HG03460 (cell line): ENCODE measurements around the gene RPL21.

Source experiments
- ATAC-seq: cut with Tn5 transposase; IDR thresholded peaks from one replicate; pipeline ENCODE4 v1.9.1; 2021; ENCODE audit not compliant: unreplicated experiment

Gene RPL21

DNA sequence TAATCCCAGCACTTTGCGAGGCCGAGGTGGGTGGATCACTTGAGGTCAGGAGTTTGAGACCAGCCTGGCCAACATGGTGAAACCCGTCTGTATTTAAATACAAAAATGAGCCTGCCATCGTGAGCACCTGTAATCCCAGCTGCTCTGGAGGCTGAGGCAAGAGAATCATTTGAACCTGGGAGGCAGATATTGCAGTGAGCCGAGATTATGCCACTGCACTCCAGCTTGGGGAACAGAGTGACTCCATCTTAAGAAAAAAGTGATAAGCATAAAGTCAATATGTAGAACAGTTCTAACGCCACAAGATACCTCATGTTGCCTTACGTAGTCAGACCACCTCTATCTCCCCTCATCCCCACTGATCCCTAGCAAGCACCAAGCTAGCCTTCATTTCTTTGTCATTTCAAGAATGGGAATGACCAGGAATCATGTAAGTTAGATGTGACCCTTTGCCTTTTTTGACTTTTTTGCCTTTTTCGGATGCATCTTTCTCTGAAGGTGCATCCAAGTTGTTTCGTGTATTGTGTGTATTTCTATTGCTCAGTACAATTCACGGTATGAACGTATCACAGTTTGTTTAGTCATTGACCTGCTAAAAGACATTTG lies 6.4 kb downstream of the RPL21 start:
- ATAC-seq = no peak

DNA sequence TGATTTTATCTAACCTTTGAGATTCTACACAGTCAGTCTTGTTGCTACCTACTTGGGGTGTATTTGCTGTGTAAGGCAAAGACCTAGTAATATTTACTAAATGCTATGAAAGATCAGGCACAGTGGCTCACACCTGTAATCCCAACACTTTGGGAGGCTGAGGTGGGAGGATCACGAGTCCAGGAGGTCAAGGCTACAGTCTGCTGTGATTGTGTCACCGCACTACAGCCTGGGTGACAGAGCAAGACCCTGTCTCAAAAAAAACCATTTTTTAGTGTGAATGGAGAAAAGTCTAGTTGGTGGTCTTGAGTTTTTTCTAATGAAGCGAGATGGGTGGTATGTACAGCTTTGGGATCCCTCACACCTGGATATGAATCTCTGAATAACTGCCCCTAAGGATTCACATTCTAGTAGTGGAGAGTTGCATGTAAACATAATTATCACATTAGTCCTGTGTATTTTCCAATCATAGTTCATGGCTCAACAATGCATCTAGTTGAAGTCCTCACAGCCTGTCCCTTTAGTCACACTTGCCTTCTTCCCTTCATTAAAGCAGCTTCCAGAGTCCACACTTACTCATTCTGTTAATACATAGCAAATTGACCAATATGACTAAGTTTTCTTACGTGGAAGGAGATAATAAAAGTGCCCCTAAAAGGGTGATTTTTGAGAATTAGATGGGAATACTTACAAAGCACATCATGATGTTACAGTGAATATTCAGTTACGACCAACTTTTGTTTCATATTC lies 7.5 kb downstream of the RPL21 start:
- ATAC-seq = no peak

DNA sequence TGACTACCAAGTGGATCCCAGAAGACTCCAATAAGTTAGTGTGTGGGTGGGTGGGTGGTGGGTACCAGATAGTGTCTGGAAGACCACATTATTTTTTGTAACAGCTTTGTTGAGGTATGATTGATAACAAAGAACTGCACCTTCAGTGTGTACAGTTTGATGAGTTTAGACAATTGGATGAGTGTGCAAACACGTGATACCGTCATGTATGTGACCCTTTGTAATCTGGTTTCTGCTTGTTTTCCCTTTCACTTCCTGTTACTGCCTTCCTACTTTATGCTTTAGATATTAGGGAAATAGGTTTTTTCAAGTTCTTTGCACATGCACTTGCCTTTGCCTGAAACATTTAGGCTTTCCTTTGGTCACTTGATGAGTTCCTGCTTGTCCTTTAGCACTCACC lies 8.5 kb downstream of the RPL21 start:
- ATAC-seq = no peak

DNA sequence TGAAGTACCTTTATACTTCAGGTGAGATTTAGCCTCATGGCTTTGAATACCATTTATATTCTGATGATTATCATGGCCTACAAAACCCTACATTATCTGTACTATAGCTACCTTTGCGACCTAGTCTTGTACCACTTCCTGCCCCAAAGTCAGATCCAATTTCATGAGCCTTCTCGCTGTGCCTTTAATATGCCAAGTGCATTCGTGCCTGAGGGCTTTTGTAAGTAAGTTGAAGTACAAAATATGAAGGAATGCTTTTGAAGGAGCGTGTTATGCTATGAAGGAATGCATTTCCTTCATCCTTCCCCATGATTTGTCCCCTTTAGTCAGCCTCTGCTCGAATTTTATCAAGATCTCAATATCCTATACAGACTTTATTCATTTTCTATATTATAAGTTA lies 10.0 kb downstream of the RPL21 start:
- ATAC-seq = no peak

DNA sequence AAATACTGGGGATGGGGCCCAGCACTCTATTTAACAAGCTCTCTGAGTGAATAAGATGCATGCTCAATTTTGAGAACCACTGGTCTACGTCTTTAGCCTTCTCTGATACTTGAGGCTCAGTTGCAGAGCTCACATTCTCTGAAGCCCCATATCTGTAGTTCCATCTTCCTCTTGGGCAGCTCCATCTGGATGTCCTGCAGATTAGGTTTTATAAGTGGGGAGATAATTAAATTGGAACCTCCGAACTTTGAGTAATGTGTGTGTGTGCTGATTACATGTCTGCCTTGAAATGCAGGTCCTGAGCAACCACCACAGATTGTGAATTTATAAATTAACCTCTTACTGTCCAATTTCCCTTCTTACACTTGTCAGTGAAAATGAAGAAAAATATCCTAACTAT lies 12.1 kb downstream of the RPL21 start:
- no peak for ATAC-seq

DNA sequence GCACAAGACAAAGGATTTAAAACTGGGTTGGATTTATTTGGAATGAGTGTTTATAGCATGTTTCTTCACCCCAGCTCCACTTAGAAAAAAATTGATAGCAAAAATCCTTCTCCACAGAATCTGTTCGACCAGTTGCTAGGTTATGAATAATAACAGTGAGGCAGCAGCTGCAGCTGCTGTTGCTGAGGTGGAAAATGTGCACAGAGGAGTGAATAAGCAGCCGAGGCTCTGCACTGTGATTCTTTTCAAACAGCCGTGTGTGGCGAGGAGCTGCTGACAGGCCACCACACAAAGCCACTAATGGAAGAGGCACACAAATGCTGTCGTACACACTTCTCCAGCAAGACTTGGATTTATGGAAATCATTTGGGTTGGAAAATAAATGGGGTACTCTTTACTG lies 12.8 kb downstream of the RPL21 start:
- ATAC-seq = no peak

DNA sequence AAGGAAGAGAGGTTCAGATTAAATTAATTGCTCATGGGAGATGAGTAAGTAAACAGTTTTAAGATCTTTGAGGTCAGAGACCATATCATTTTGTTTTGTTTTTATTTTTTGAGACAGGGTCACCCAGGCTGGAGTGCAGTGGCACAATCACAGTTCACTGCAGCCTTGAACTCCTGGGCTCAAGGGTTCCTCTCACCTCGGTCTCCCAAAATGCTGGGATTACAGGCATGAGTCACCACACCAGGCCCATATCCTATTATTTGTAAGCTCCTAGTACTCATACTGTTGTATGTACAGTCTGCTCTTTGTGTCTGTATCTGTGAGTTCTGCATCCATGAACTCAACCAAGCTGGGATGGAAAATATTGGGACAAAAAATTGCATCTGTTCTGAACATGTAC lies 13.3 kb downstream of the RPL21 start:
- no peak for ATAC-seq

DNA sequence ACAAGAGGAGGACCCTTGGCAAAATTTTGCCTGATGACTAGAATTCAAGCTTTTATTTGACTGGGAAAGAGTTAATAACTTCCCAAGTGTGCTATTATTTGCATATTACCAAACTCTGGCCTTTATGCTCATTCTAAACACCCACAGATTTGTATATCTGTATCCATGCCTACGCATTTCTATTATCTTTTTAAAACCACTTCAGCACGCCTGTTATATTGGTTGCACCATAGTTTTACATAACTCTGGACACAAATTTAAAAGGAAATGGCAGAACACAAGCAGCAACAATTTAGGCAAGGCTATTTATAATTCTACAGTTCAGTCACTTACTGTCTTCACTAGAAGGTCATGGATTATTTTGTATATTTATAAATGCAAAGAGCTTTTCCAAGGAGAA lies 15.6 kb downstream of the RPL21 start:
- ATAC-seq = no peak

DNA sequence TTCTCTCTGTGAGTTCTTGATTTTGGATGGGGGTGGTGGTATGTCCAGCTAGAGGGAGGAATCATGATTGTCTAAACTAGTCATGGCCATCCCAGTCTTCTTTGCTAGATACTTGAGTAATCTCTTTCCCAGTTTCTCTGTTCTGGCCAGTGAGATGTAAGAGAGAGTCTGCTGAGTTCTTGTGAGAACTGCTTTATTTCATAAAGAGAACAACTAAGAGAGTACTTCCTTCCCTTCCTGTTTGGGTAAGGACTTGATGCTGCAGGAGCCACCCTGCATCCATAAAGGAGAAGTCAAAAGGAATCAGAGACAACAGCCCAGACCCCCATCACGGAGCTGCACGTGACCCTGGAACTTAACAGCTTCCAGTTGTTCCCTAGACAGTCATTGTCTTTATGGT lies 16.2 kb downstream of the RPL21 start:
- ATAC-seq = no peak

DNA sequence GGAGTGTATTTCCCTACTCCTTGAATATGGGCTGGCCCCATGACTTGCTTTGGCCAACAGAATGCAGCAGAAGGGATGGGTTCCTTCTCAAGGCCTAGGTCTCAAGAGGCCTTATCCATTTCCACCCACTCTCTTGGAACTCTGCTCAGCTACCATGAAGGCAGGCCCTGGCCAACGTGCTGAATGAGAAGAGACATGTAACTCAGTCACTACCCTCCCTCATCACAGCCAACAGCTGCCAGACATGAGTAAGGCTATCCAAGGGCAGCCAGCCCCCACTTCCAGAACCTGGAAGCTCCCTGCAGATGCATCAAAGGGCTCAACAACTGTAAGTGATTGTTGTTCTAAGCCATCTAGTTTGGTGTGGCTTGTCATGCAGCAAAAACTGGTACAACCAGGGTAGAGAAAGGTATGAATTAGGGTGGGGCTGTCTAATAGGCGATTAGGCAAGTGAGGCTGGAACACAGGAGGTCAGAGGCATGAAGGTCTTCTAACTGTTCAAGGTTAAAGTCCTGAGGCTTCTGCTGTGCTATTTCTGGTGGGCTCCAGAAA lies 17.8 kb downstream of the RPL21 start:
- ATAC-seq = no peak

DNA sequence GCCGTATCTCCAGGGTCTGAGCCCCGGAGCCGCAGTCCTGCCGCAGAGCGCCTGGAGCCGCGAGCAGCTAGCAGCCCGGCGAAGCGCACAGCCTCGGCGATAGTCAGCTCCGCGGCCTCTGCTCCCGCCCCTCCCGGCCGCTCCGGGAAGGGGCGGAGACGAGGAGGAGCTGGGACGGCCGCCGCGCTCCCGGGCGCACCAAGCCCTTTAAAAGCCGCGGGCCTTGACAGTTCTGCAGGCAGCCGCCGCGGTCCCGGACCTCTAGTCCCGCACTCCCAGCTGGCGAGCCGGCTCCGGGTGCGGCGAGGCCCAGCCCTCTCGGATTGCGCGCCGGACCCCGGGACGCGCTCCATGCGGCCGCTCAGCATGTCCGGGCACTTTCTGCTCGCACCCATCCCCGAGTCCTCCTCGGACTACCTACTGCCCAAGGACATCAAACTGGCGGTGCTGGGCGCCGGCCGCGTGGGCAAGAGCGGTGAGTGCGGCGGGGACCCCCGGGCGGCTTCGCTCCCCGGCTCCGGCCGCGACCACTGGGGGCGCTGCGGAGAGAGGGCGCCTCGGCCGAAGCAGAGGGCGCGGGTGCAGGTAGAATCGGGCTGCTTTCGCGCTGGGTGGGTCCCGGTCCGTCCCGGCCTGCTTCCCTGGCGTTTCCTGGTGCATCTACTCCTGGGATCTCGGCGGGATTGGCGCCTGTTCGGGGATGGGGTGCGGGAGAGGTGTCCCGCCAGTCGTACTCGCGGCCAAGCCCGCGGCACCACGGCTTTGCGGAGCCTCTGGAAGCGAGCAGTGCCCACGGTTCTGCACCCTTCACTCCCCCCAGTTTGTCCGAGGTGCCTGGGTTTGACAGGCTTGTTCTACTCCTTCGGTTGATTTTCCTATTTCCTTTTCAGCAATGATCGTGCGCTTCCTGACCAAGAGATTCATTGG lies 19.5 kb downstream of the RPL21 start, which contains the start of gene RASL11A:
Gene RASL11A (plus strand): TSS at position 237 of the 927 bp plus-strand sequence. CDS start 115 bp downstream, at position 352.
- ATAC-seq = peak; percentile 84

DNA sequence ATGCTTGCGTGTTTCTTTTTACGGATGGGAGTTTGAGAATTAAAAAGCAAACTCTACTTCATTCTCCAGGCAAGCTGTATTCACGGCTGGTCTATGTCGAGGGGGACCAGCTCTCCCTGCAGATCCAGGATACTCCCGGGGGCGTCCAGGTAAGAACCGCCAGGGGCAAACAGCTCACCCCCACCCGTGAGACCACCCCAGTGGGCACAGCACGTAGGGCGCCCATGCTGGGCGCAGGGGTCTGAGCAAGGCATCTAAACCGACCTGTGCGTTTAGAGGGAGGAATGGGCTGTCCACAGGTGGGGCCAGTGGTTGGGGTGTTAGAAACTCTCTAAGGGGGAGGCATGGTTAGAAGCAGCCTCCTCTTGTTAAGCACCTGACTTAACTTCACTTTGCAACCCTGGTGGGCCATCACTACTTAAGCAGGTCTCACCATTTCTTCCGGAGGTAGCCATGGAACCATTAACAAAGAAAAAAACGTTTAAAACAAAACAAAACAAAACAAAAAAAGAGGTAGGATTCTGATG lies 20.3 kb downstream of the RPL21 start:
- no peak for ATAC-seq

DNA sequence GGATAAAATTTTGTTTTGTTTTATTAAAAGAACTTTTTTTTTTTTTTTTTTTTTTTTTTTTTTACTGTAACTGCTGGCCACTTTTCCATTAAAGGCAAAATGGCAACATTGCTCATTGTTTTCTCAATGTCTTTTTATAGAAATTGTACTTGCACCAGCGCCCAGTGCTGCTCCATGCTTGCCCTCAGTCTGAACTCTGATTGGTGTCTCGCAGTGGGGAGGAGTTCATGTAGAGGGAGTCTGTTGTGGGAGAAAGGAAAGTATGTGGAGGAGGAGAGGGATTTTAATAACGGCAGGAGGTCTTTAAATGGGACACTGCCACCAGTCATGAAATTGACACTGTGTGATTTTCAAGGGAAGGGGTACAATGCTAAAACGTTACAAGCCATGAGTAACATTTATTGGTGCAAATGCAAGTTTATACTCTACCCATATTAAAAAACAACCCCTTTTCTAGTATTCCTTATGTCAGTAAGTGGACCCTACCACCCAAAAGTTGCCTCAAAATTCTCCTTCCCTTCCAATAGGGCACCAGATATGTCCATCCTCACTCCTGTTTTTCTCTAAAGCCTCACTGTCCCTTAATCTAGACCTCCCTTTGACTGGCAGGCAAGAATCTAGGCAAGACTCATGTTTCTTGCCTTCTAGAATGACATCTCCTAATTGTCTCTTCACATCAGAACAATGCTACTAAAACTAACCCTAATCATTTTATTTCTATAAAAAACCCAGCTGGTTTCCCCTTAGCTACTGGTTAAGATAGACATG lies 22.5 kb downstream of the RPL21 start:
- no peak for ATAC-seq

DNA sequence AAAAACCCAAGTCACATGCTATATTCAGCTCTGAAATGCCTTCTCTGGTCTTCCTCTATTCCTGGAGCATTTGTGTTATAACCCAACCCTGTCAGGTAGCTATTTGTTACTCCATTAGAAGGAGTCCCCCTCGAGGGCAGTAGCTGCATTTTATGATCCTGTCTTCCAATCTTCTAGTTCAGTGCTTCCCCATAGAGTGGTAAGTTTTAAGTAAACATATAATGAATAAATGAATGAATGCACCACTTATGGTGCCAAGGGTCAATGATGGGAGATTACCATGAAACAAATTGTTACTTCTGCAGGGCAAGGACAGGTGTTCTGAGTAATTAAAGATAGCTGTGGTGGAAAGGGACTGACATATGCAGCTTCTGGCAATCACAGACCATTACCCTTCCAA lies 23.3 kb downstream of the RPL21 start:
- no peak for ATAC-seq

DNA sequence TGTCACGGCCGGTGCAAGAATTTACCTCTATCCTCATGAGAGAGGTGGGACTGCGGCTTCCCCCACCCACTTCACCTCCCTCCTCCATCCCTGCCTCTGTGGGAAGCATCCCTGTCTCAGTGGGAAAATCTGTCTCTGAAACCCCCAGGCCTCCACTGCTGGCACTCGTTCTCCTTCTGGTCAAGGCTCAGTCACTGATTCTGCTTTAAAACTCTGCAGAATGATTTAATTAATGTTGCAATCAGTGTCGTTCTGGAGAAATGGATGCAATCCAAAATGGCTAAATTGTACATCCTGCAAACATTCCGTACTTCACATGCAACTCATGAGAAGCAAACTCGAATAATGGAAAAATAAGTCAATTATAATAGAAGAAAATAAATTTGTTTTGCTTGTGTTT lies 24.8 kb downstream of the RPL21 start:
- no peak for ATAC-seq

DNA sequence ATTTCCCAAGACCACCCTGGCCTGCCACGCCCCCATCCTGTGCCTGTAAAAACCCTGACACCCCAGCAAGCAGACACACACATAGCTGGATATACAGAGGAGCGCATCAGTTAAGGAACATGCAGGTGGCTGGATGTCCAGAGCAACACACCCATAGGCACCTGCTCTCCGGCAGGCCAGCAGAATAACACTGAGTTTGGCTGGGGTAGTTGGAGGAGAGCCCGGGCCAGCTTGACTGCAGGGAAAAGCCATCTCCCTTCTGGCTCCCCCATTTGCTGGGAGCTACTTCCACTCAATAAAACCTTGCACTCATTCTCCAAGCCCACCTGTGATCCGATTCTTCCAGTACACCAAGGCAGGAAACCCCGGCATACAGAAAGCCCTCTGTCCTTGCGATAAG lies 28.1 kb downstream of the RPL21 start:
- ATAC-seq = no peak

DNA sequence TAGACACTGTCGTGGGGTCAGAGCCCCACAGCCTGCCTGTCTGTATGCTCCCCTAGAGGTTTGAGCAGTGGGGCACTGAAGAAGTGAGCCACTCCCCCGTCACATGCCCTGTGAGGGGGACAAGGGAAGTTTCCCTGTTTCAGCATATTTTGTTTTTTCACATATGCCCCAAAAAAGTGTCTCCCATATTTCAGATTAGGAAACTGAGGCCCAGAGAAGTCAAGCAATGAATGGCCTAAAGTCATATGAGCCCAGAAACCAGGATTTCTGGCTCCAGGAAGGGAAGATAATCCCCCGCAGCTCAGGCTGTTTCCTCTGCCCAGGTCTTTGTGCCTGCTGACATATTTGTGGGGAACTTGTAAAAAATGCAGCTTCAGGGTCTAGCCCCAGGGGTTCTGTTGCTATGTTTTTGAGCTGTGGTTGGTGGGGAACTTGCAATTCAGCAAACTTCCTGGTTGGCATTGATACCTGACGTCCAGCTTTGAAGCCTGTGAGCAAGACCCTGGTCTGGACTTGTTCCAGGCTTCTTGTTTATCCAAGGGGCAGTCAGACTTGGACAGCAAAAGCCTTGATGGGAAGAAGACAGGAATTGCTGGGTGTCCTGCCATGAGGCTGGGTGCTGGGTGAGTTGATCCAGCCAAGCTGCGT lies 28.8 kb downstream of the RPL21 start:
- ATAC-seq = no peak

DNA sequence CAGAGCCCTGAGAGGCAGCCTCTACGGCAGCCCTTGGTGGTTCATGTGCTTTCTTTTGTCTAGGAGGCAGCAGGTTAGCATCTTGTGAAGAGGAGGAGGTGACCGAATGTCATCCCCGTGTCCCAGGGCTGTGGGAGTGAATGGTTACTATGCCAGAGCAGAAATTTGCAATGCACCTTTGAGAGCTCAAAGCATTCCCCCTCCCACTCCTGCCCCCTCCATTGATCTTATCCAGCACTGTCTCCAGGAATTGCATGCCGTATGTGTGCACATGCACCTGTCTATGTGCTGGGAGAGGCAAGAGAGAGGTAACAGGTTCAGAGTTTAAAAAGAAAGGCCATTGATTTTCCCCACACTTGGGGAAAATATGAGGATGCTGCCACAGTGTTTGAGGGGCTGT lies 29.5 kb downstream of the RPL21 start:
- no peak for ATAC-seq

DNA sequence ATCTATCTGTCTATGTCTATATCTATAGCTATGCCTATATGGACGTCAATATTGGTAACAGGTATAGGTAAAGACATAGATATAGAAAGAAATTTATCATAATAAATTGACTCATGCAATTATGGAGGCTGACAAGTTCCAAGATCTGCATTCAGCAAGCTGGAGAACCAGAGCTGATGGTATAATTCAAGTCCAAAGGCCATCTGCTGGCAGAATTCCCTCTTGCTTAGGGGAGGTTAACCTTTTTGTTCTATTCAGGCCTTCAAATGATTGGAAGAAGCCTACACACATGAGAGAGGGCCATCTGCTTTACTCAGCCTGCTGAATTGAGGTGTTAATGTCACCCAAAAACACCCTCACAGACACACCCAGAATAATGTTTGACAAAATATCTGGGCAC lies 30.1 kb downstream of the RPL21 start:
- no peak for ATAC-seq

DNA sequence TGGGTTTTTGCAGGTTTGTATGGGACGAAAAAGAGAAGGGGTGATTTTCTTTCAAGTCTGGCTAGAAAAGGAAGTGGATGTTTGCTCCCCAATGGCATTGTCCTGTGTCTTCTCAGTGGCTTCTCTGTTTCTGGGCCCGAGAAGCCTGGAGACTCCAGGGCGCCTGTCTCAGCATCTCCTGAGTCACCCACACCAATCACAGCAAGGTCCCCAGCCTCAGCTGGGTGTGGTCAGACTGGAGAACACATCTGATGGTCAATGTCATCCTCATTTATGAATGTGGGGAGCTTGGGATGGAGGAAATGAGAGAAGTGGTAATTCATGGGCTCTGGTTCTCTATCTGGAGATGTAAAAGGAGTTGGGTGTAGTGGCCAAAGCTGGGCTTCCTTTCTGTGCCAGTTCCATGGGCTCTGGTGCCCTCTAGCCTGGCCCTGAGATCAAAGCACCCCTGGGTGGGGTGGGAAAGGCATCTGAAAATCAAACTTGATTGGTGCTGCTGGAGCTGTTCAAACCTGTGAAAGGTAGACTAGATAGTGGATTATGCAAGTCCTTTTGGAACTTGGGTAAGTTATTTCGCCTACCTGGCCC lies 32.6 kb downstream of the RPL21 start:
- no peak for ATAC-seq
